ENCODE data around the gene DCST1.

- no peak for TF ChIP-seq CTCF (IDR thresholded peaks at IDR 0.05)
- TF ChIP-seq POLR2A (IDR thresholded peaks at IDR 0.05; ENCODE audit: low read depth) = no peak
These were observed 24.2 kb downstream of the DCST1 start for GRCh38 chr1:155057788-155058211.

Measured in esophagus muscularis mucosa (tissue), 3 donors.